Panc1 (cell line): ENCODE measurements around the gene PDE8B.

ENCODE experiments used
- POLR2AphosphoS5 ChIP-seq: IDR thresholded peaks from 2 replicates; pipeline ENCODE4 v1.6.1; 2012; ENCODE audit warnings: mild to moderate bottlenecking, low read depth, low read length, moderate library complexity
- SIN3A ChIP-seq: IDR thresholded peaks from 2 replicates; pipeline ENCODE4 v1.6.1; 2012; ENCODE audit warnings: low read depth, mild to moderate bottlenecking, low read length, moderate library complexity, borderline replicate concordance; ENCODE audit not compliant: insufficient read depth
- TCF7L2 ChIP-seq: IDR thresholded peaks from 2 replicates; pipeline ENCODE4 v1.6.1; 2011; ENCODE audit warnings: mild to moderate bottlenecking, low read depth, low read length, inconsistent platforms
- TF ChIP-seq, protein P1 (sequence below): fragments of 450-650 bp; IDR thresholded peaks from 2 replicates; pipeline ENCODE4 v1.5.1; 2017; ENCODE audit warnings: mild to moderate bottlenecking
- TF ChIP-seq, protein P2 (sequence below), 2 experiments: IDR thresholded peaks; 2 replicates each; pipeline ENCODE4 v1.6.1; 2011 to 2012; ENCODE audit warnings: low read depth in 2 of 2, control low read depth in 1 of 2, low read length in 1 of 2, mild to moderate bottlenecking in 1 of 2, moderate library complexity in 1 of 2; ENCODE audit not compliant: insufficient read depth in 1 of 2

GRCh38 chr5:77251921-77252320 lies 41.4 kb downstream of the PDE8B start:
- TF ChIP-seq, protein P1, sequence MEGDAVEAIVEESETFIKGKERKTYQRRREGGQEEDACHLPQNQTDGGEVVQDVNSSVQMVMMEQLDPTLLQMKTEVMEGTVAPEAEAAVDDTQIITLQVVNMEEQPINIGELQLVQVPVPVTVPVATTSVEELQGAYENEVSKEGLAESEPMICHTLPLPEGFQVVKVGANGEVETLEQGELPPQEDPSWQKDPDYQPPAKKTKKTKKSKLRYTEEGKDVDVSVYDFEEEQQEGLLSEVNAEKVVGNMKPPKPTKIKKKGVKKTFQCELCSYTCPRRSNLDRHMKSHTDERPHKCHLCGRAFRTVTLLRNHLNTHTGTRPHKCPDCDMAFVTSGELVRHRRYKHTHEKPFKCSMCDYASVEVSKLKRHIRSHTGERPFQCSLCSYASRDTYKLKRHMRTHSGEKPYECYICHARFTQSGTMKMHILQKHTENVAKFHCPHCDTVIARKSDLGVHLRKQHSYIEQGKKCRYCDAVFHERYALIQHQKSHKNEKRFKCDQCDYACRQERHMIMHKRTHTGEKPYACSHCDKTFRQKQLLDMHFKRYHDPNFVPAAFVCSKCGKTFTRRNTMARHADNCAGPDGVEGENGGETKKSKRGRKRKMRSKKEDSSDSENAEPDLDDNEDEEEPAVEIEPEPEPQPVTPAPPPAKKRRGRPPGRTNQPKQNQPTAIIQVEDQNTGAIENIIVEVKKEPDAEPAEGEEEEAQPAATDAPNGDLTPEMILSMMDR, result no peak
- TF ChIP-seq POLR2AphosphoS5 (no peak), SIN3A (no peak), TCF7L2 (no peak)
- TF ChIP-seq, protein P2, sequence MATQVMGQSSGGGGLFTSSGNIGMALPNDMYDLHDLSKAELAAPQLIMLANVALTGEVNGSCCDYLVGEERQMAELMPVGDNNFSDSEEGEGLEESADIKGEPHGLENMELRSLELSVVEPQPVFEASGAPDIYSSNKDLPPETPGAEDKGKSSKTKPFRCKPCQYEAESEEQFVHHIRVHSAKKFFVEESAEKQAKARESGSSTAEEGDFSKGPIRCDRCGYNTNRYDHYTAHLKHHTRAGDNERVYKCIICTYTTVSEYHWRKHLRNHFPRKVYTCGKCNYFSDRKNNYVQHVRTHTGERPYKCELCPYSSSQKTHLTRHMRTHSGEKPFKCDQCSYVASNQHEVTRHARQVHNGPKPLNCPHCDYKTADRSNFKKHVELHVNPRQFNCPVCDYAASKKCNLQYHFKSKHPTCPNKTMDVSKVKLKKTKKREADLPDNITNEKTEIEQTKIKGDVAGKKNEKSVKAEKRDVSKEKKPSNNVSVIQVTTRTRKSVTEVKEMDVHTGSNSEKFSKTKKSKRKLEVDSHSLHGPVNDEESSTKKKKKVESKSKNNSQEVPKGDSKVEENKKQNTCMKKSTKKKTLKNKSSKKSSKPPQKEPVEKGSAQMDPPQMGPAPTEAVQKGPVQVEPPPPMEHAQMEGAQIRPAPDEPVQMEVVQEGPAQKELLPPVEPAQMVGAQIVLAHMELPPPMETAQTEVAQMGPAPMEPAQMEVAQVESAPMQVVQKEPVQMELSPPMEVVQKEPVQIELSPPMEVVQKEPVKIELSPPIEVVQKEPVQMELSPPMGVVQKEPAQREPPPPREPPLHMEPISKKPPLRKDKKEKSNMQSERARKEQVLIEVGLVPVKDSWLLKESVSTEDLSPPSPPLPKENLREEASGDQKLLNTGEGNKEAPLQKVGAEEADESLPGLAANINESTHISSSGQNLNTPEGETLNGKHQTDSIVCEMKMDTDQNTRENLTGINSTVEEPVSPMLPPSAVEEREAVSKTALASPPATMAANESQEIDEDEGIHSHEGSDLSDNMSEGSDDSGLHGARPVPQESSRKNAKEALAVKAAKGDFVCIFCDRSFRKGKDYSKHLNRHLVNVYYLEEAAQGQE (IDR thresholded peaks at IDR 0.05; ENCODE audit: insufficient read depth in 1 of 2, low read depth in 2 of 2, low read length in 1 of 2), result no peak
